Measurements from ENCODE around the gene ARID1B. TPM values are rescaled to one million over a fixed set of nuclear protein-coding genes. Genes with fewer than 3 reads are reported as not detected.

The ARID1B gene
- total and polyA plus RNA-seq, 9 of the 15 experiments (the other 6 are each of a cell fraction or from before 2014, with no cell fraction given), result 12.5 to 50.5 (median 25.8) TPM

DNA sequence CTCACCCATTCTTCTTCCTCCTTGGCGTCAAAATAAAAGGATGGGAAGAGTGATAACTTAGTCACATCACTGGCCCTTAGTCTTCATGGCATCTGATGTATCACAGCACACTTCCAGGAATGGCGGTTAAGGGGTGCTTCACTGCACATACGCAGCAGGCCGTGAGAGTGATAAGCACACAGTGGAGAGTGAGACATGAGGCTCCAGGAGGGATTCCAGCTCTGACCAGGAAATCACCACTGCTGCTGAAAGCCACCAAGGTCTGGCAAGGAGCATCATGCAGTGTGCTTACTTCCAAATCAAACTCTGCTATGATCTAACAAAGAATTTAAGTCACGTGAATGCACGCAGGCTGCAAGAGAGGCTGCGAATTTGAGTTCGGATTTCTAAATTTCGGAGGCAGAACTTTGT, 62.4 kb downstream of the ARID1B start (continued):
- TF ChIP-seq, protein P1, sequence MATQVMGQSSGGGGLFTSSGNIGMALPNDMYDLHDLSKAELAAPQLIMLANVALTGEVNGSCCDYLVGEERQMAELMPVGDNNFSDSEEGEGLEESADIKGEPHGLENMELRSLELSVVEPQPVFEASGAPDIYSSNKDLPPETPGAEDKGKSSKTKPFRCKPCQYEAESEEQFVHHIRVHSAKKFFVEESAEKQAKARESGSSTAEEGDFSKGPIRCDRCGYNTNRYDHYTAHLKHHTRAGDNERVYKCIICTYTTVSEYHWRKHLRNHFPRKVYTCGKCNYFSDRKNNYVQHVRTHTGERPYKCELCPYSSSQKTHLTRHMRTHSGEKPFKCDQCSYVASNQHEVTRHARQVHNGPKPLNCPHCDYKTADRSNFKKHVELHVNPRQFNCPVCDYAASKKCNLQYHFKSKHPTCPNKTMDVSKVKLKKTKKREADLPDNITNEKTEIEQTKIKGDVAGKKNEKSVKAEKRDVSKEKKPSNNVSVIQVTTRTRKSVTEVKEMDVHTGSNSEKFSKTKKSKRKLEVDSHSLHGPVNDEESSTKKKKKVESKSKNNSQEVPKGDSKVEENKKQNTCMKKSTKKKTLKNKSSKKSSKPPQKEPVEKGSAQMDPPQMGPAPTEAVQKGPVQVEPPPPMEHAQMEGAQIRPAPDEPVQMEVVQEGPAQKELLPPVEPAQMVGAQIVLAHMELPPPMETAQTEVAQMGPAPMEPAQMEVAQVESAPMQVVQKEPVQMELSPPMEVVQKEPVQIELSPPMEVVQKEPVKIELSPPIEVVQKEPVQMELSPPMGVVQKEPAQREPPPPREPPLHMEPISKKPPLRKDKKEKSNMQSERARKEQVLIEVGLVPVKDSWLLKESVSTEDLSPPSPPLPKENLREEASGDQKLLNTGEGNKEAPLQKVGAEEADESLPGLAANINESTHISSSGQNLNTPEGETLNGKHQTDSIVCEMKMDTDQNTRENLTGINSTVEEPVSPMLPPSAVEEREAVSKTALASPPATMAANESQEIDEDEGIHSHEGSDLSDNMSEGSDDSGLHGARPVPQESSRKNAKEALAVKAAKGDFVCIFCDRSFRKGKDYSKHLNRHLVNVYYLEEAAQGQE (IDR thresholded peaks at IDR 0.05; ENCODE audit: borderline replicate concordance), result 0 out of 2 replicates have a peak, but pooled peaks have one; percentile 6
- TF ChIP-seq, protein P1 (CRISPR knock-in tag; IDR thresholded peaks at IDR 0.05; ENCODE audit: low read depth), result no peak
- peak; percentile 66 to 80; a peak in 3 of 4 replicates for TF ChIP-seq KDM1A (IDR thresholded peaks at IDR 0.05)
- TF ChIP-seq MTA1 (IDR thresholded peaks at IDR 0.05; ENCODE audit: borderline replicate concordance), result peak; percentile 59
- TF ChIP-seq HNRNPUL1 (IDR thresholded peaks at IDR 0.05; ENCODE audit: low read length), result no peak
- peak; percentile 44; the same call in 1 of the 2 replicates for TF ChIP-seq SMARCA4 (IDR thresholded peaks at IDR 0.05)
- TF ChIP-seq, protein P2, sequence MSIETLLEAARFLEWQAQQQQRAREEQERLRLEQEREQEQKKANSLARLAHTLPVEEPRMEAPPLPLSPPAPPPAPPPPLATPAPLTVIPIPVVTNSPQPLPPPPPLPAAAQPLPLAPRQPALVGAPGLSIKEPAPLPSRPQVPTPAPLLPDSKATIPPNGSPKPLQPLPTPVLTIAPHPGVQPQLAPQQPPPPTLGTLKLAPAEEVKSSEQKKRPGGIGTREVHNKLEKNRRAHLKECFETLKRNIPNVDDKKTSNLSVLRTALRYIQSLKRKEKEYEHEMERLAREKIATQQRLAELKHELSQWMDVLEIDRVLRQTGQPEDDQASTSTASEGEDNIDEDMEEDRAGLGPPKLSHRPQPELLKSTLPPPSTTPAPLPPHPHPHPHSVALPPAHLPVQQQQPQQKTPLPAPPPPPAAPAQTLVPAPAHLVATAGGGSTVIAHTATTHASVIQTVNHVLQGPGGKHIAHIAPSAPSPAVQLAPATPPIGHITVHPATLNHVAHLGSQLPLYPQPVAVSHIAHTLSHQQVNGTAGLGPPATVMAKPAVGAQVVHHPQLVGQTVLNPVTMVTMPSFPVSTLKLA (conservative IDR thresholded peaks at IDR 0.05), result 0 out of 4 replicates have a peak, but pooled peaks have one; percentile 12 to 21
- peak; percentile 67 for TF ChIP-seq L3MBTL2 (IDR thresholded peaks at IDR 0.05)
- peak; percentile 48 for TF ChIP-seq CBFA2T2 (conservative IDR thresholded peaks at IDR 0.05)
- TF ChIP-seq ZNF785 (CRISPR knock-in tag; IDR thresholded peaks at IDR 0.05), result no peak
- TF ChIP-seq, protein P3, sequence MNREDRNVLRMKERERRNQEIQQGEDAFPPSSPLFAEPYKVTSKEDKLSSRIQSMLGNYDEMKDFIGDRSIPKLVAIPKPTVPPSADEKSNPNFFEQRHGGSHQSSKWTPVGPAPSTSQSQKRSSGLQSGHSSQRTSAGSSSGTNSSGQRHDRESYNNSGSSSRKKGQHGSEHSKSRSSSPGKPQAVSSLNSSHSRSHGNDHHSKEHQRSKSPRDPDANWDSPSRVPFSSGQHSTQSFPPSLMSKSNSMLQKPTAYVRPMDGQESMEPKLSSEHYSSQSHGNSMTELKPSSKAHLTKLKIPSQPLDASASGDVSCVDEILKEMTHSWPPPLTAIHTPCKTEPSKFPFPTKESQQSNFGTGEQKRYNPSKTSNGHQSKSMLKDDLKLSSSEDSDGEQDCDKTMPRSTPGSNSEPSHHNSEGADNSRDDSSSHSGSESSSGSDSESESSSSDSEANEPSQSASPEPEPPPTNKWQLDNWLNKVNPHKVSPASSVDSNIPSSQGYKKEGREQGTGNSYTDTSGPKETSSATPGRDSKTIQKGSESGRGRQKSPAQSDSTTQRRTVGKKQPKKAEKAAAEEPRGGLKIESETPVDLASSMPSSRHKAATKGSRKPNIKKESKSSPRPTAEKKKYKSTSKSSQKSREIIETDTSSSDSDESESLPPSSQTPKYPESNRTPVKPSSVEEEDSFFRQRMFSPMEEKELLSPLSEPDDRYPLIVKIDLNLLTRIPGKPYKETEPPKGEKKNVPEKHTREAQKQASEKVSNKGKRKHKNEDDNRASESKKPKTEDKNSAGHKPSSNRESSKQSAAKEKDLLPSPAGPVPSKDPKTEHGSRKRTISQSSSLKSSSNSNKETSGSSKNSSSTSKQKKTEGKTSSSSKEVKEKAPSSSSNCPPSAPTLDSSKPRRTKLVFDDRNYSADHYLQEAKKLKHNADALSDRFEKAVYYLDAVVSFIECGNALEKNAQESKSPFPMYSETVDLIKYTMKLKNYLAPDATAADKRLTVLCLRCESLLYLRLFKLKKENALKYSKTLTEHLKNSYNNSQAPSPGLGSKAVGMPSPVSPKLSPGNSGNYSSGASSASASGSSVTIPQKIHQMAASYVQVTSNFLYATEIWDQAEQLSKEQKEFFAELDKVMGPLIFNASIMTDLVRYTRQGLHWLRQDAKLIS (CRISPR knock-in tag; IDR thresholded peaks at IDR 0.05), result no peak
- TF ChIP-seq, protein P4, sequence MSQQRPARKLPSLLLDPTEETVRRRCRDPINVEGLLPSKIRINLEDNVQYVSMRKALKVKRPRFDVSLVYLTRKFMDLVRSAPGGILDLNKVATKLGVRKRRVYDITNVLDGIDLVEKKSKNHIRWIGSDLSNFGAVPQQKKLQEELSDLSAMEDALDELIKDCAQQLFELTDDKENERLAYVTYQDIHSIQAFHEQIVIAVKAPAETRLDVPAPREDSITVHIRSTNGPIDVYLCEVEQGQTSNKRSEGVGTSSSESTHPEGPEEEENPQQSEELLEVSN (IDR thresholded peaks at IDR 0.05; ENCODE audit: borderline replicate concordance in 1 of 2, extremely low read depth in 1 of 2, insufficient read depth in 1 of 2, insufficient read length in 1 of 2, low read depth in 1 of 2, low read length in 1 of 2, poor library complexity in 1 of 2, severe bottlenecking in 1 of 2), result peak in 1 of 2 experiments; percentile 41
- peak; percentile 64 for TF ChIP-seq EHMT2 (IDR thresholded peaks at IDR 0.05)
- TF ChIP-seq EP300 (IDR thresholded peaks at IDR 0.05; ENCODE audit: low read length), result no peak; the same call in 1 of the 2 replicates
- TF ChIP-seq STAT5A (IDR thresholded peaks at IDR 0.05; ENCODE audit: borderline replicate concordance, low read length), result peak; percentile 35; the same call in 1 of the 2 replicates
